HG02588 (cell line): ENCODE measurements around the gene TTLL9.

Experiments
- ATAC-seq: cut with Tn5 transposase; IDR thresholded peaks from one replicate; pipeline ENCODE4 v1.9.1; 2021; ENCODE audit warnings: mild to moderate bottlenecking, moderate library complexity; ENCODE audit not compliant: unreplicated experiment

TTLL9 gene

DNA sequence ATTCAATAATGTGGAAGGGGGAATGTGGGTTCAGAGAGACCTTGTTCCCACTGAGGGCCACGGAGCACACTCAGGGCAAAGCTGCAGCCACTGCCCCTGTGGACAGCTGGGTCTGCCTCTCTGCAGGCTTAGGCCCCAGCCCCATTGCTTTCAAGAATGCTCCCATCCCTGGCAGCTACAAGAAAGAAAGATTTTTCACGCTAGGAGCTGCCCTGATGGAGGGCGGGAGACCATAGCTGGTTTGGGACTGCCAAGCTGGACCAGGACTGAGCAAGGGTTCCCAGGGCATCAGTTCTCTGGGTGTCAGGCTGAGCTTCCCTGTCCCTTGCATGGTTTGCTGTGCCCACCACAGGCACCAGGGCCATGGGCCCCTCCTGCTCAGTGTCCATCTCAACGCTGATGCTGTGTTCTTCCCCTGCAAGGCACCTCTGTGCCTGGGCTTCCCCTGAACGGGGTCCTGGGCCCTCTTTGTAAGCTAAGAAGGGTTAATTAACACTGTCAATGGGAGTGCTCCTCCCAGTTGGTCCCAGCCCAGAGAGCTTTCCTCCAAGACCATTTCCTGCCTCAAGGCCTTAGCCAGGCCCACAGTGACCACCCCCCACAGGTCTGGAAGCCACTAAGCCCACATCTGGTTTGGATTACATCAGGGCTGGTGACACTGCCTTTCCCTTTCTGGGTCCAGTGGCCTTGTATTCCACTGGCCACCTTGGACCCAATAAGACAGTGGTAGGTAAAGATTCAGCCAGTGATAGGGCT lies 33.4 kb upstream of the TTLL9 start:
- ATAC-seq: no peak

DNA sequence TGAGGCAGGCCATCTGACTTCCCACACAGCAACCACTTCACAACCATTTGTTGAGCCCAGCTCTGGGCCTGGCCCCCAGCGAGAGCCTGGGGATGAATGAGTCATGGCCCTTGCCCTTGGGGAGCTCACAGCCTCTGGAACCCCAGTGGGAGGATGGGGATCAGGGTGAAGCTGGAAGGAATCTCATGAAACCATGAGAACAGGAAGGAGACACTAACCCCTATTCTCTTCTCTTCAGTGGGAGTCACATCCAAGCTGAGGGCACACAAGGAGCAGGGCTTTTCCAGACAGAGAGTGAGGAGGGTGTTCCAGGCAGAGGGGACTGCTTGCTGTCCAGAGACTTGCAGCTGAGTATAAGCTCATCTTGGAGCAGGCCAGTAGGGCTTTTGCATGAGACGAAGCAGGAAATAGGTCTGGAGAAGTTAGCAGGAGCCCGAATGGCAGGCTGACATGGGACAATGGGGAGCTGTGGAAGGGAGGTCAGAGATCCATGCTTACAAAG lies 32.5 kb upstream of the TTLL9 start:
- no peak for ATAC-seq

DNA sequence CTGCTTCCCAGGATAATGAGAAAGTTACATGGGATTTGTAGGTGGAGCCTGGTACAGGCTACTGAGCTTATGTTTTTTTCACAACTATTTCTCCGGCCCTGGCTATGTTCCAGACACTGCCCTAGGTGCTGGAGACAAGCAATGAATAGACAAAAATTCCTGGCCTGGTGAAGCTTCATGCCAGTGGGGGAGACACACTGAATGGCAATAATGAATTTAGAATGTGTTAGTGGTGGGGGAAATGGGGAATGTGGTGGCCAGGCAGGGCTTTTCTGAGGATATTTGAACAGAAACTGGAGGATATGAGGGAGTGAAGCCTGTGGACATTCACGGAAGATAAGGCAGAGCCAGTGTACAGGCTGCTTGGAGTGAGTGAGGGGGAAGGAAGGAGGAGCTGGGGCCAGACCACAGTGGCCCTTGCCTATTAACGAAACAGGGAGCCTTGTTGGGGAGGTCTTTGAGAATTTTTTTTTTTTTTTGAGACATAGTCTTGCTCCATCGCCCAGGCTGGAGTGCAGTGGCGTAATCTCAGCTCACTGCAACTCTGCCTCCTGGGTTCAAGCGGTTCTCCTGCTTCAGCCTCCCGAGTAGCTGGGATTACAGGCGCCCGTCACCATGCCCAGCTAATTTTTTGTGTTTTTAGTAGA lies 31.7 kb upstream of the TTLL9 start:
- no peak for ATAC-seq

DNA sequence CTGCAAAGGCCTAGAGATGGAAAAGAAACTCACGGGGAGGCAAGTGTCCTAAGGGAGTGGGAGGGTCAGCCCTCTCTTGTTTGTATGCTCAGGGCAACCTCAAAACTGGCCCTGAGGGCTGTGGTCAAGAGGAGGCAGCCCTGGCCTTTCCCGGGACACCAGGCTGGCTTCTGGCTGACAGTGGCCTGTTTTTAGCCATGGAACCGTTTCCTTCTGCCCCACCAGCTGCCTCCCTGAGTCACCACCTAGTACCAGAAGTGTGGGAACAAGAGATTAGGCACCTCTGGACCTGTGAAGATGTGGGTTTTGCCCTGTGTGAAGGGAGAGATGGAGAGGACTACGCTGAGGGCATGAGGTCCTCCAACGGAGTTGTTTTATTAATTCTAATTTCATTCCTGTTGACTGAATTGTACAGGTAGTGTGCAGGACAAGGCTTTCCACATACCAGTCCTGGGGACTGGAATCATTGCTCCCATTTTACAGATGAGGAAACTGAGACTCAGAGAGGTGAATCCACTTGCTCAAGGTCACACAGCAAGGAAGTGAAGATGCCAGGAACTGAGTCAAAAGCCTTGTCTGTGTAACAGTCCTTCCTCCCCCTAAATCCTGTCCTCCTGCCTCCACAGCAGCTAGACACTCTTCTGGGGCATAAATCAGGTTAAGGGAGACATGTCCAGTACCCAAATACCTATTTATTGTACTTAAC lies 30.5 kb upstream of the TTLL9 start:
- ATAC-seq: no peak

DNA sequence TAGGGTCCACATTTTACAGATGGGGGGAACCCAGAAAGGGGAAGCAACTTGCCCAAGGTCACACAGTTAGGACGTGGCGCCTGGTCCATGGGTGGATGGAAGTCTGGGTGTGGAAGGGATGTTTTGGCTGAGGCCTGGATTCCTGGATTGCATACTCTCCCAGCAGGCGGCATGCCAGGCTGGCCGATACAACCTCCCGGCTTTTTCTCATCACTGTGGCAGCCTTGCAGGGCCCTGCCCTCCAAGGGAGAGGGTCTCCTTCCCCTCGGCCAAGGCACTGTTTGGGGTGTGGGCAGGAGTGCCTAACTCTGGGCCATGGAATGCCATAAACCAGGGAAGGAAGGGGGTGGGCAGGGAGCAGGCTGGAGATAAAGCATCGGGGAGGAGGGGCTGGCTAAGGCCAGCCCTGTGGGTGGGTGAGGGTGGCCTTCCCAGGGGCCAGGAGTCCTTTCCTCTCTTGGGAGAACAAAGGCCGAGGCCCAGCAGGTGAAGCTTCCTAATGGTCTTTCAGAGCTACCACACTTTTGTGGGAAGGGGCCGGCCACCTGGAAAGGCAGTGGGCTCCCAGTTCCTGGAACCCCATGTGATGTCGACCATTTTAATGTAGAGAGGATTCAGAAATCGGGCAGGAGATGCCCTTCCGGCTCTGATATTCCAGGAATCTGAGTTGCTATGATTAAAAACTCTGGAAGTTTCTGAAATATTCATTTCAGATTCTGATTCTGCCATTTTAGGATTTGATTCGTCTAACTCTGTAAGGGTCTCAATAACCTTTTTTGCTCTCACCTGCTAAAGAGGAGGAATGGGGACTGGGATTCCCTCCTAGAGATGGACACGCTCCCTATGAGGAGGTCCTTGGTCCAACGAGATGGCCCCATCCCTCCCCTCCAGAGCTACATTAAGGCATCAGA lies 29.3 kb upstream of the TTLL9 start:
- ATAC-seq: no peak

DNA sequence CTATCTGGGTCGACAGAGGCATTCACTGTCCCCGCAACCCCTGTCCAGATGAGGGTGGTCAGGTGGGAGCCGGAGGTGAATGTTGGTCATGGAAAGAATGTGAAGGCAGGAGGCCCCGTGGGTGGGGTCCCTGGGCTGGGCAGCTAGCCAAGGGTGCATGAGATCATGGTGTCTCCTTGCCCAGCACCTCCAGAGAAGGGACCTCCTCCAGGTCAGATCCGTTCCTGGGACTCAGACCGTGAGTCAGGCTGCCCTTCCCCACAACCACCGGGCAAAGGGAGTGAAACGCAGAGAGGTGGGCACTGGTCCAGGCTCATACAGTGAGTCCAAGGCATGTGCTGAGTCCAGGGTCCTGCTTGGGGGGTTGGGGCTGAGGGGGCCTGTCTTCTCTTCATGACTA lies 28.5 kb upstream of the TTLL9 start:
- ATAC-seq: no peak

DNA sequence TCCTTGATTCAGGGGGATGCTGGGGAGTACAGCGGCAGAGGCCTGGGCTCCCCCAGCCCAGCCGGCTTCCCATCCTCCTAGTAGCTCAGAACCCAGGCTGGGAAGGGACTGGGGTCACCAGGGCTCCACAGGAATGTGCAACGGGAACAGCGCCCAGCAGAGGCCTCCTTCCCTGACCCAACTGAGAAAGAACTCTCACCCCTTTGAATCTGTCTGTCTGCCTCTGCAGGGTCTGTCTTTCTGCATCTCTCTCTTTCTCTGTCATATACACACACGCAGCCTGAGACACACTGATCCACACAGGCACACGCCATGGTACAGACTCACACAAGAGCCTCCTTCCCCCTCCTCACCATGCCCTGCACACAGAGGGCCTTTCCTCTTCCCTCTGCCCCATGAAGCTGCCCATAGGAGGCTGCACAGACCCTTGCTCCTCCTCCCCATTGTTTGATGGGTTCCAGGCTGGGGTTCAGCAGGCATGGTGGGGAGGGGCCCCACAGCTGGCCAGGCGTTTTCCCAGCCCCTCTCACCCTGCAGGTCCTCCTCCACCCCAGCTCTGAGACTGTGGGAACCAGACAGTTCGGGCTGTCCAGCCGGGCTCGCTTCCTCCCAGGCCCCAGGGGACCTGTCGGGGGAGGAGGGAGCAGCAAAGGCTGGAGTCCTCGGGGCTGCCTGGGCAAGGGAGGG lies 27.8 kb upstream of the TTLL9 start:
- no peak for ATAC-seq

DNA sequence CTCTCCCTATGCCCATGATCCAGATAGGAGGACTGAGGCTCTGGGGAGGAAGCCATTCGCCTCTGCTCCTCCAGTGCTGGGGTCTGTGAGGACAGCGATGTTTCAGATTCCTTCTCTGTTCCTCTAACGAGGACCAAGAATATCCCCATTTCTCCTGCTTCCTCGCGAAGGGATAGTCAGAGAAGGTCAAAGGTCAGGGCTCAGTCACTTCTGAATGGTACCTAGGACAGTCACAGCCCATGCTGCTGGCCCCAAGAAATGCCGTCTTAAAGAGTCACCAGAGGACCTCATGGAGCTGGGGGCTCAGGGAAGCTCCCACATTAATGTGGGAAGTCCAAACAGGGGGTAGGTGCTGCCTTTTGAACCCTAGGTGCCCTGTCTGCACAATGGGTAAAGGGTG lies 27.1 kb upstream of the TTLL9 start:
- no peak for ATAC-seq

DNA sequence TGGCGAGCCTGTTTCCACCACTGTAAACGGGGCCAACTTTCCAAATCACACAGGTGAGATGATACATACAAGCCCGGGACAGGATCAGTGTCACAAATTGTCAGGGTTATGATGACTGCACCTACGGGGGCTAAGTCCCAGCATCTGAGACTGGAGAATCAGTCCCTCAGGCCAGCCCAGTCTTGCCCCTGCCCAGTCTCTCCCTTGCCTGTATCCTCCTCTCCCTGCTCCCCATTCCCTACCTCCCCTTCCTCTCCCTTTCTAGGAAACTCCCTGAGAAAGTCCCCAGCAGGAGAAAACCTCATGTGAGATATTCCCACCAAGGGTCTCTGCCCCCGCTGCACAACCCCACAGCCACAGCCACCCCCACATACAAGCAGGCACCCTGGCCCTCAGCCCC lies 26.6 kb upstream of the TTLL9 start:
- ATAC-seq: no peak

DNA sequence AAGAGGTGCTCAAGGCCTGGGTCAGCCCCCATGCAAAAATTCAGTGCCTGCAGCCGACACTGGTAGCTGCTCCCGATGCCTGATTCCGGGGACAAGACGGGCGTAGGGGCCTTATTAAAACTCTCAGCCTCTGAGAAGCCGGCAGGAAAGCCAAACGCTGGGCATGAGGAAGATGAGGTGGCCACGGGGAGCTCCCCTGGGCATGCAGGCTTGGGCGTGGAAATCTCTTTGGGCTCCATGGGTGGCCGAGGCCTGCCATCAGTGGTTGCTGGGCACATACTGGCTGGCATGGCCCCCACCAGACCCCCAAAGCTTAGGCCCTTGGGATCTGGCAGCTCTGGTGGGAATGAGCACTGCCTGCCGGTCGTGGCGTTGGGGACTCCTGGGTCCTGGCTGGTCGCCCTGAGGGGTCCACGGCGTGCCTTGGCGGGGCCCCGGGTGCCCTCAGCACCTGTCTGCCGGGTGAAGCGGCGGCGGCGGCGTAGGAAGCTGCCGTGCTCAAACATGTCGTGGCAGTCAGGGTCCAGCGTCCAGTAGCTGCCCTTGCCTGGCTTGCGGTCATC lies 25.6 kb upstream of the TTLL9 start:
- no peak for ATAC-seq

DNA sequence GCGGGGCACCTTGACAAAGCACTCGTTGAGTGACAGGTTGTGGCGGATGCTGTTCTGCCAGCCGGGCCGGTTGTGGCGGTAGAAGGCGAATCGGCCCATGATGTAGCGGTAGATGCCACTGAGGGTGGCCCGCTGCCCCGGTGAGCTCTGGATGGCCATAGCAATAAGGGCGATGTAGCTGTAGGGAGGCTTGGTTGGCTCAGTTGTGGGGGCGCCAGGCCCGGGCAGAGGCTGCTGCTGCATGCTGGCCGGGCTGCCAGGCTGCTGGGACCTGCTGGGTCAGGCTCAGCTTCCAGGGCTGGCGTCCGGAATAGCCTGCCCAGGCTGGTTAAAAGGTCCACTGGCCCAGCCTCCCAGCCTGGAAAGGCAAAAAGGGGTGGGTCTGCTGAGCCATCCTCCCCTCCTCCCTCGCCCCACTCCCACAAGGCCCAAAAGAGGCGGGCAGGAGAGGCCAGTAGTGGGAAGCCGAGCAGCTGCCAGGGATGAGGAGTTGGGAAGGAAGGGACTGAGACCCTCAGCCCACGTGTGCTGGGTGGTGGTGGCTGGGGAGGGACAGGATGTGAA lies 25.1 kb upstream of the TTLL9 start, which contains the start of gene FOXS1:
Gene FOXS1 (minus strand): TSS at position 305 of the 564 bp plus-strand sequence. CDS start 62 bp downstream, at position 243.
- ATAC-seq: no peak

DNA sequence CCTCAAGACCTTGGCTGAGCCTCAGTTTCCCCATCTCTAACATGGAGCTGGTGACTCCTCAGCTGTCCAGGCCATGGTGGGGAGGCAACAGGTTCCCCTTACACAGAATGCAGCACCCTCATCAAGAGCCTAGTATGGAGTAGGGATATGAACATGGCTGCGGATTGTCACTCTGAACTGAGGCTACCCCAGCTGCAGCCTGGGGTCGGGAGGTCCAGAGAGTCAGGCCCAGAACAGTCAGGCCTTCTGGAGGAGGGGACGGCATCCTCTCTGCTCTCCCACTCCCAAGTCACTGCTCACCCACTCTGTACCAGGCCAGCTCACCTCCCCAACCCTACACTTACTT lies 23.7 kb upstream of the TTLL9 start:
- no peak for ATAC-seq

DNA sequence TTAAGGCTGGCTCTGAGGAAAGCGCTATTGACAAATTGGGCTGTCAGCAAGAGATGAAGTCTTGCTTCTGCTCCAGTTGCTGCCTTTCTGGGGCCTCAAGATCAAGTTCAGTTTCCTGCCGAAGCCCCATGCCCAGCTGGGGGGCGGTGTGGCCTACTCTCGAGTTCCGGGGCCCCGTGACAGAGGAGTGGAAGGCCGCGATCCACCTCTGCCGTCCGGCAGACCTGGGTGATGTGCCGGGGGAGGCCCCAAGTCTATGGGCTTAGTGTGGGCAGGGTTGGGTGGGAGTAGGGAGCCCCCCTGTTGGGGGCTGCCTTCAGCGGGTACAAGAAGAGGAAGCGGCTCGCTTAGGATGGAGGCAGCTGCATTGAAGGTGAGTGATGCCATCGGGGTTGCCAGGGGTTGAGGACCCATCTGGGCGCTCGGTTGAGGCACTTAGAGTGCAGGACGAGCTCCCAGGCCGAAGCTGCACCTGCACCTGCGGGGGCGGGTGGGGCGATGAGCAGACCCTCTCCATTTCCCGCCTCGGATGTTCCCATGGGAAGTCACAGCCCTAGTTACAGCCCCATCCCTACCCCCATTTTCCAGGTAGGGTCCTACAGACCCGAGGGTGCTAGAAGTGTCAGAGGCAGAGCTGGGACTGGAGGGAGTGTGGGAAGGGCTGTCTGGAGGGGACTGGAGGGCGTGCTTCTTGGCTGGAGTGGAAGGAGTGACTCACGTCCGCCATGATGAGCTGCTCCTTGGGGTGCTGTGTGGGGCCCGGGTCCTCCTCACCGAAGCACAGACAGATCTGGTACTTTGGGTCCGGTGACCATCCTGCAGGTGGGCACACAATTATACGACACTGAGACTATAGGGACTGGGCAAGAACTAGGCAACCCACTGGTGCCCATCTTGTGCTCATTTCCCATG lies 22.1 kb upstream of the TTLL9 start:
- ATAC-seq: no peak

DNA sequence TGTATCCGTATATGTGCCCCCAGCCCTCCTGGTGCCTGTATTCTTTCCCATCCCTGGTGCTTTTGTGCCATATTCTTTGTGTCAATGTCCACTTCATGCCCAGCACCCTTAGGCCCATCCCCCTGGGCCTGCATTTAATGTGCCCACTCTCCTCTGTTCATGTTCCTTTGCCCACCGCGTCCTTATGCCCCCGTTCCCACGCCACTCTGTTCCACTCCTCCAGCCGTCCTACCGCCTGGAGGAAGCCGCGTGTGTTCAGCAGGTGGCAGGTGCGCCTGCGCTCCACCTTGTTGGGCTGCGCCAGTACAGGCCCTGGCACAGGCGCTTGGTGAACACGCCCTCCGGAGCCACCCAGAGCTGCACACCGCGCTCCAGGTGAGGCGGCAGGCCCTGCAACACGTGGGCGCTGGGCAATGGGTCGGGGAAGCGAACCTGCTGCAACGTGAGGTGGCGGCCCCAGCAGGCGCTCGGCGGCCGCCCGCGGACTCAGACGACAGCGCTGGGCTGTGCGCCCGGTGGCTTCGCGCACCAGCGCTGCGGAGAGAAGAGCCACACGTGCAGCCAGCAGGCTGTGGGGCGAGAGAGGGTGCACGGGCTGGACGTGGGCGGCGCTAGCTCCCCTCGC lies 21.0 kb upstream of the TTLL9 start:
- no peak for ATAC-seq

DNA sequence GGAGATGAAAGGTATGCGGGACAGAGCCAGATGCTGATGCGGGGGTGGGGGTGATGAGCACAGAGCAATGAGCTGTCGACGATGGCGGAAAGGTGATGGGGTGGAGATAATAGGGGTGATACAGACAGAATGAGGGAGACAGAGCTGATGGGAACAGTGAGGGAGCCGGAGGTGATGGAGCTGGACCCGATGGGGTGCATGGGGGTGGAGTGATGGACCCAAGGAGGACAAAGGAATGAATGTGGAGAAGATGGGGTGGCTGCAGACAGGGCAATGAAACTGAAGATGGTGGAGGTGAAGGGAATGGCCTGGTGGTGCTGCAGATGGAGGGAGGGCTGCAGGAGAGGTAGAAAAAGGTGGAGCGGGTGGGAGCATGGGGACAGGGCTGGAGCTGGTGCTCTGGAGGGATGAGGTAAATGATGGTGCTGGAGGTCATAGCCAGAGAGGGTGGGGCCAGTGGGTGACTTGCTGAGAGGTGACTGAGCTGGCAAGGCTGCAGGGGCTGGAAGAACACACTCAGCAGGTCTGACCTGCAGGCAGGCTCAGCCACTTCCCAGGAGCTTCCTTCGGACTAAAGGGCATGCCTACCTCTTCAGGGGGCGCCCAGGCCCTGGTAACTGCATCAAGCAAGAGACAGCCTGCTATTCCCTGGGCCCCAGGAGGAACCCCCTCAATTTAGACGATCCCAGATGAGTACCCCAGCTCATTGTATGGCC lies 19.0 kb upstream of the TTLL9 start:
- no peak for ATAC-seq

DNA sequence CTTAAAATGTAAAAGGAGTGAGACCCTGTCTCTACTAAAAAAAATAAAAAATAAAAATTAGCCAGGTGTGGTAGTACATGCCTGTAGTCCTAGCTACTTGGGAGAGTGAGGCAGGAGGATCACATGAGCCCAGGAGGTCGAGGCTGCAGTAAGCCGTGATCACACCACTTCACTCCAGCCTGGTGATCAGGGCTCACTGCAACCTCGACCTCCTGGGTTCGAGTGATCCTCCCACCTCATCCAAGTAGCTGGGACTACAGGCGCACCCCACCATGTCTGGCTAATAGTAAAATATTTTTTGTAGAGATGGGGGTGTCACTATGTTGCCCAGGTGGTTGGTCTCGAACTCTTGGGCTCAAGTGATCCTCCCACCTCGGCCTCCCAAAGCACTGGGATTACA lies 17.0 kb upstream of the TTLL9 start:
- ATAC-seq: no peak

DNA sequence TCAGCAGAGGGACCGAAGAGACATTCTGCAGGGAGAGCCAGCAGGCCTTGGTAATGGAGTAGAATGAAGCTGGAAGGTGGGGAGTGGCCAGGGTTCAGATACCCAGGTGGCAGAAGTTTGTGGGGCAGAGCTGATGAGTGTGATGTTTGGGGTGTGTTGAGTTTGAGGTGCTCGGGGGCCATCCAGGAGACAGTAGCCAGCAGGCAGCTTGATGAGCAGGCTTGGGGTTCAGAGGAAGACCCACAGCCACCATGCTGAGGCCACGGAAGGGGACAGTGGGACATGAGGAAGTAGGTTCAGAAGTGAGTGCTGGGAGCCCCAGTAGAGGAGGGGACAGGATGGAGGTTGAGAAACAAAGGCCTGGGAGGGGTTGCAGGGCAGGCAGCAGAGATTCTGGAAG lies 13.9 kb upstream of the TTLL9 start:
- ATAC-seq: no peak
